HG02763 (cell line): ENCODE results near the gene HIVEP3.

Experiments used
- ATAC-seq: cut with Tn5 transposase; IDR thresholded peaks from one replicate; pipeline ENCODE4 v1.9.1; 2021; ENCODE audit warnings: mild to moderate bottlenecking, moderate library complexity; ENCODE audit not compliant: unreplicated experiment

Gene HIVEP3

GRCh38 chr1:41673806-41674205, 244.9 kb downstream of the HIVEP3 start:
- ATAC-seq: no peak

- peak; percentile 60 for ATAC-seq
Observed at GRCh38 chr1:41673378-41673777, 245.3 kb downstream of the HIVEP3 start.

- ATAC-seq: no peak
Observed at GRCh38 chr1:41672641-41673361, 245.9 kb downstream of the HIVEP3 start.

GRCh38 chr1:41672173-41672572, 246.5 kb downstream of the HIVEP3 start:
- ATAC-seq: no peak

GRCh38 chr1:41671116-41671755, 247.5 kb downstream of the HIVEP3 start:
- ATAC-seq: no peak

GRCh38 chr1:41670217-41670957, 248.3 kb downstream of the HIVEP3 start:
- ATAC-seq: no peak

GRCh38 chr1:41668967-41669366, 249.8 kb downstream of the HIVEP3 start:
- no peak for ATAC-seq

GRCh38 chr1:41668054-41668660, 250.6 kb downstream of the HIVEP3 start:
- ATAC-seq: no peak

GRCh38 chr1:41666981-41667631, 251.6 kb downstream of the HIVEP3 start:
- peak; percentile 54 for ATAC-seq

GRCh38 chr1:41665962-41666917, 252.5 kb downstream of the HIVEP3 start:
- ATAC-seq: no peak

- no peak for ATAC-seq
Observed at GRCh38 chr1:41664861-41665640, 253.7 kb downstream of the HIVEP3 start.

- ATAC-seq: no peak
Observed at GRCh38 chr1:41663671-41664400, 254.9 kb downstream of the HIVEP3 start.

GRCh38 chr1:41662765-41663437, 255.8 kb downstream of the HIVEP3 start:
- ATAC-seq: no peak

GRCh38 chr1:41662061-41662764, 256.5 kb downstream of the HIVEP3 start:
- peak; percentile 66 for ATAC-seq

- no peak for ATAC-seq
Observed at GRCh38 chr1:41661428-41662060, 257.2 kb downstream of the HIVEP3 start.

GRCh38 chr1:41660570-41661427, 257.9 kb downstream of the HIVEP3 start:
- ATAC-seq: no peak
